GM19438 (cell line): Measurements from ENCODE around the gene NDN.
"Not testable (repeated sequence)": the region's sequence is repeated elsewhere in the genome, so short reads cannot be mapped to it uniquely, and the experiment has no call there.

ENCODE experiments used
- ATAC-seq: cut with Tn5 transposase; IDR thresholded peaks from one replicate; pipeline ENCODE4 v1.9.1; 2021; ENCODE audit warnings: low read depth; ENCODE audit not compliant: unreplicated experiment

NDN gene, protein sequence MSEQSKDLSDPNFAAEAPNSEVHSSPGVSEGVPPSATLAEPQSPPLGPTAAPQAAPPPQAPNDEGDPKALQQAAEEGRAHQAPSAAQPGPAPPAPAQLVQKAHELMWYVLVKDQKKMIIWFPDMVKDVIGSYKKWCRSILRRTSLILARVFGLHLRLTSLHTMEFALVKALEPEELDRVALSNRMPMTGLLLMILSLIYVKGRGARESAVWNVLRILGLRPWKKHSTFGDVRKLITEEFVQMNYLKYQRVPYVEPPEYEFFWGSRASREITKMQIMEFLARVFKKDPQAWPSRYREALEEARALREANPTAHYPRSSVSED

DNA sequence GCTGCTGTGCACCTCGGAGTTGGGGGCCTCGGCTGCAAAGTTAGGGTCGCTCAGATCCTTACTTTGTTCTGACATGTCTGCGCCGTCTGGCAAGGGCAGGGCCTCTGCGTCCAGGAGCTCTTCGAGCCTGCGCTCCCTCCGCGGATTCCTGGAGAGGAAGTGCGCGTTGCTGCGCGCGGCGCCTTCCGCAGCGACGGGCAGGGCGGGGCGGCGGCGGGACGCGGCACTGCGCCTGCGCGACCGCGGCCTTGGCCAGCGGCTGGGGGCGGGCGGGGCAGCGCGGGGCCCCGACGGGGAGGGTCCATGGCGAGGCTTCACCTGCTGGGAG lies at the start of gene NDN:
TSS of gene NDN (minus strand) at position 163 of the 328 bp plus-strand sequence. CDS start at position 75, 88 bp downstream.
- ATAC-seq, result no peak

DNA sequence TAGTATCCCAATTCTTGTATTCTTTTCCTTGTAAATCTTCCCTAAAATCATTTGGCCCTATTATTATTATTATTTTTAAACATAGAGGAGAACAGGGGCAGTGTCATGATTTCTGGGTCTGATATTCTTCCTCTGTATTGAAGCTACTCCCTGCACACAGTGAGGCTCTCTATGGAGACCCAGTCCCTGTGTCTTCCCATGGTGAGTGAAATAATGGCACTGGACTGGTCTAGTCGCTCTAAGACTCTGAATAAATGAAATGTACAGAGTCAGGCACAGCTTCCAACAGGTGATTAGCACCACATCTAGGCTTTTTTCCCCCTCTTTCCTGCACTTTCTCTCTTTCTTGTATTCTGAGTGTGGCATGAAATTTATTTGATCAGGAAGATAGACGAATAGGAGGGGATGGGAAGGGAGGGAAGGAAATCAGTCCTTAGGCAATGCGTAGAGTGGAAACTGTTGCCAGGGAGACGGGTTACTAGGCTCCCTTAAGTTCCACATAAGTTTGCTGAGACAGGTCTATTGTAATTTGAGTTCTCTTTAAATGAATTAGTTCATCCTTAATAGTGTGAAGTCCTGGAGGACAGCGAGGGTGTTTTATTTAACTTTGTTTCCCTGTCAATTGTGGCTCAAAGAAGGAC lies 49.0 kb upstream of the NDN start:
- no peak for ATAC-seq

DNA sequence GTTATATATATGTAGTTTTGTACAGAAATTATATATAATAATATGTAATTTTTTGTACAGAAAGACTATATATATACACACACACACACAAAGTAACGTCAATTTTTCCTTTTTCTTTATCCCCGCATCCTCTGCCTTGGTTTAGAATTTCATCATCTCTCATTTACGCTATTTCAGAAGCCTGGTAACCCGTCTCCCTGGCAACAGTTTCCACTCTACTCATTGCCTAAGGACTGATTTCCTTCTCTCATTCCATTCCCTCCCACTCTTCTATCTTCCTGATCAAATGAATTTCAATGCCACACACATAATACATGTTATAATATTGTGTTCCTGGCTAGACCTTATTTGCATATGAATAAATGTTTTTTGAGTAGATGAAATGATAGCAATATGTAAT lies 47.8 kb upstream of the NDN start:
- no peak for ATAC-seq

DNA sequence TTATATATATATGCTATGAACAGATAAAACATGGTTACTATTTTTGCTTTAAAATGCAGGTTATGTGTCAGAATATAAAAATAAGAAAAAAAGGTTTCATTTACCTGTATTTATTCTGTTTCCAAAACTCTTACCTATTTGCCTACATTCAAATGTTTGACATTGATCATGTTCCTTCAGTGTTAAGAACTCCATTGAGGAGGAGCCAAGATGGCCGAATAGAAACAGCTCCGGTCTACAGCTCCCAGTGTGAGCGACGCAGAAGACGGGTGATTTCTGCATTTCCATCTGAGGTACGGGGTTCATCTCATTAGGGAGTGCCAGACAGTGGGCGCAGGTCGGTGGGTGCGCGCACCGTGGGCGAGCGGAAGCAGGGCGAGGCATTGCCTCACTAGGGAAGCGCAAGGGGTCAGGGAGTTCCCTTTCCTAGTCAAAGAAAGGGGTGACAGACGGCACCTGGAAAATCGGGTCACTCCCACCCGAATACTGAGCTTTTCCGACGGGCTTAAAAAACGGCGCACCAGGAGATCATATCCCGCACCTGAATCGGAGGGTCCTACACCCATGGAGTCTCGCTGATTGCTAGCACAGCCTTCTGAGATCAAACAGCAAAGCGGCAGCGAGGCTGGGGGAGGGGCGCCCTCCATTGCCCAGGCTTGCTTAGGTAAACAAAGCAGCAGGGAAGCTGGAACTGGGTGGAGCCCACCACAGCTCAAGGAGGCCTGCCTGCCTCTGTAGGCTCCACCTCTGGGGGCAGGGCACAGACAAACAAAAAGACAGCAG lies 27.0 kb upstream of the NDN start:
- not testable (repeated sequence) for ATAC-seq

DNA sequence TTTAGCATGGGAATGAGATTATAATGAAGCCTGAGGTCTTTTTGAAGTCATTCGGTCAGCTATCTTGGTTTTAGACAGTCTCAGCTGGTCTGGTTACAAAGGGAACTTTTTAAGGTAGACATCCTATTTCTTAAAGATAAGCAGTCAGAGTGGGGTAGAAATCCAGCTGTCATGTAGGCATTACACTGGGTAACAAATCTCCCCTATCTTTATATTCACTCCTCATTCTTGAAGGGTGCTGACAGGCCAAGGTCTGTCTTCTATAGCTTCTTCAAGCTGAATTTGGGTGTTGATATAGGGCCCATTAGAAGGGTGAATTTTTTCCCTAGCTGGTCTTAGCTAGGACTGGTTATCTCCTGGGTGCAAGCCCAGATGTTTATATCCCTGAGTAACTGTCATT lies 21.2 kb upstream of the NDN start:
- no peak for ATAC-seq

DNA sequence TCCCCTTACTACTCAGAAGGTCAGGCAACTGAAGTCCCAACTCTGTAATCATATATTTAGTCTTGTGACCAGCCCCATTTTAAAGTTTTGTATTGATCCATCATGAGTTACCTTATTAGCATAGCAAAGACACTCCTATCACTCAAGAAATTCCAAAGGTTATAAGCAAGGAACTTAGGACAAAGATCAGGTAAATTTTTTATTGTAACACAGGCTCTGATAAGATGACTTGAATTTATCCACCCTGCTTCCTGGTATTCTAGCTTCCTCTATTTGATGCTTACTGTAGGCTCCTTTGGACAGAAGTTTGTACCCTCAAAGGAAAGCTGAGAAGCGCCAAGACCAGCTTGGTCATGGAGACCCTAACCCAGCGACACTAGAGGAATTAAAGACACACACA lies 8.2 kb upstream of the NDN start:
- ATAC-seq, result no peak

DNA sequence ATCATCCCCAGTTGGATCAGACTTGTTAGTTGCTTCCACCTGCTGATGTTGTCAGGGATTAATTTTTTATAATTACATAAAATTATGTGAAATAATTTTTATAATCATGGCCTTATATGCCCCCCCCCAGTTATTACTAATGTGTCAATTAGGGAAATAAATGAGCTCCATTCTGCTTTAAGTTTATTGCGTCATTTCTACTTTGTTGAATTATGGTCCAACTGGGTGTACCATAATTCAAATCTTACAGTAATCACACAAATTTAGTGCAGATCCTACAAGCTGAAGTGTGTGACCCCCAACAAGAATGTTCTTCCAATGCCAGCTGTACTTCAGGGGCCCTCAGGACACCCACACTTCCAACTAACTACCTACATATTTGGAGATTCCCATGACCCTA lies 7.5 kb upstream of the NDN start:
- no peak for ATAC-seq

DNA sequence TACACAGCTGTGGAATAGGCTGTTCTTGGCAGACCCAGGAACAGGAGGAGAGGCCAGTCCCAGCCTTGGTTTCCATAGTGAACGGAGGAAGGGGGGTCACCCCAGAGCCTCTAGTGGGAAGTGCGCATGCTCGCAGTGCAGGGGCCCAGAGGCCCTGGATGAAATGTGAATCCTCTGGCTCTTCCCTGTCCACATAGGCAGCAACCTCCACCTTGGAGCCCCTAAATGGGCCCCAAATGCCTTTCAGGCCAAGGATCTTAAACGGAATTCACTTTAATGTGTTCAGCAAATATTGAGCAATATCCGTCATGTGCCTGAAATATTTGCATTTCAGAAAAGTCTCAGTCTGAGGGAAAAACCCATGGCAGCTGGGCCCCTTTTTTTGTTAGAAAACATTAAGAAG lies 3.3 kb upstream of the NDN start:
- no peak for ATAC-seq

DNA sequence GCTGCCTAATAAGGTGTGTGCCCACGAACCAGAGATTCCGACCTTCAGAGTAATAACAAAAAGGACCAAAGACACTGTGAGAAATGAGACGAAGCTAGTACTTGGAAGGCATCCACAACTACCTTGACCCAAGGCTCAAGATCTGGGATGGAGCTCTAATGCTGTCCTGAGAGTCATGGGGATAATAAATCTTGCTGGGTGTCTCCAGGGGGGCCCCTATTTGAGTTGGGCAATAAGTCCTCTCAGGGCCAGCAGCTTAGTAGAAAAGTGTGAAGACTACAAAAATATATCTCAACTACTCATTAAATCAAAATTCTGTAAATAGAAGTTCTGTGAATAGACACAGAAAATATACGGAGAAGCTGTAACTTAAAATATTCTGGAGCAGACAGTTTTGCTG lies 2.9 kb upstream of the NDN start:
- no peak for ATAC-seq

DNA sequence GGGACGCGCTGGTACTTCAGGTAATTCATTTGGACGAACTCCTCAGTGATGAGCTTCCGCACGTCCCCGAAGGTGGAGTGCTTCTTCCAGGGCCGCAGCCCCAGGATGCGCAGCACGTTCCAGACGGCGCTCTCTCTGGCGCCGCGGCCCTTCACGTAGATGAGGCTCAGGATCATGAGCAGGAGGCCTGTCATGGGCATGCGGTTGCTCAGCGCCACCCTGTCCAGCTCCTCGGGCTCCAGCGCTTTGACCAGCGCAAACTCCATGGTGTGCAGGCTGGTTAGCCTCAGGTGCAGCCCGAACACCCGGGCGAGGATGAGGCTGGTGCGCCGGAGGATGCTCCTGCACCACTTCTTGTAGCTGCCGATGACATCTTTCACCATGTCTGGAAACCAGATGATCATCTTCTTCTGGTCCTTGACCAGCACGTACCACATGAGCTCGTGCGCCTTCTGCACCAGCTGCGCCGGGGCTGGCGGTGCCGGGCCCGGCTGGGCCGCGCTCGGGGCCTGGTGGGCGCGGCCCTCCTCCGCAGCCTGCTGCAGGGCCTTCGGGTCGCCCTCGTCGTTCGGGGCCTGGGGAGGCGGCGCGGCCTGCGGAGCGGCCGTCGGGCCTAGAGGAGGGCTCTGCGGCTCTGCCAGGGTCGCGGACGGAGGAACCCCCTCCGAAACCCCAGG lies 501 bp downstream of the NDN start:
- no peak for ATAC-seq

DNA sequence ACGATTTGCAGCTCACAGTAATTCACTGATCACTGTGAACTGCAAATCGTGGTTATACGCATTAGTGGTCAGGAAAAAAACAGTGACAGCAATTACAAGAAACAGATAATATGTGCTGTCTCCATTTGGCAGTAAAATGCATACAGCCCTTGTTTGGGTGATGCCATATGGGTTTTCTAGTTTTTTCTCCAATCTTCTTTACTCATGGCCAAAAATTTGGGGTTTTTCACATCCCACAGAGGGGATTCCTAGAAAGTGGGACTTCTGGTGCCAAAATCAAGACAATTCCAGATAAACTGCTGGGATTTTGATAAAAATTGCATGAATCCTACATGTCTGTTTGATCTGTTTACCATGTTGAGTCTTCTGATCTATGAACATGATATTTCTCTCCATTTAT lies 15.6 kb downstream of the NDN start:
- ATAC-seq, result no peak

DNA sequence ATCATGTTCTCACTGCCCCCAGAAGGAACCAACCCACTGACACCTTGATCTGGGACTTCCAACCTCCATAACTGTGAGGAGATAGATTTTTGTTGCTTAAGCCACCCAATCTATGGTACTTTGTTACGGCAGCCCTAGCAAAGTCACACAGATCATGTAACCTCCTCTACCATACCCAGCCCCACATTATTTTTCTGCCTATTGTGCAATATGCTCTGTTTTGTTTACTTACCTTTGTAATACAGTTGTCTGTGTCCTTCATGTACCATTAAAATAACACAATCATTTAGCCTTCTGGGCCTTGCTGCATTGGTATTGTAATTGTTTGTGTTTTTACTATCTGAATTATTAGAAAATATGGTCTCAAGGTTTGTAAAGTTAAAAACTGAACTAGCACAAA lies 16.1 kb downstream of the NDN start:
- ATAC-seq, result no peak

DNA sequence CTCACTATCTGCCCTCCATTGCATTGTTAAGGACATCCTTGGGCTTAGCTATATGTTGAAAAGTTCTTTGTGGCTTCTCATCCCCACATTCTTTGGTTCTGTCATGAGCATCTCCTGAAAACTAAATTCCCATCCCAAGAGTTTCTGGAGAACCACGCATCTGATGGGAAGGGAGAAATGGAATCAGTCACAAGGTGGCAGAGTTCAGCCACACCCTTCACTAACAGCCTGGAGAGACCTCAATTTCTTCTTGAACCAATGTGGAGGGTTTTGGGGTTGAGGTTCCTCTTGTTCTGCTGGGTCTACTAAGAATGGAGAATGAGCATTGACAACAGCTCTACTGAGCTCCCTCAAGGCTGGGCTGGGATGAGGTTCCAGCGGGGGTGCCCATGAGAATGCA lies 23.9 kb downstream of the NDN start:
- no peak for ATAC-seq

DNA sequence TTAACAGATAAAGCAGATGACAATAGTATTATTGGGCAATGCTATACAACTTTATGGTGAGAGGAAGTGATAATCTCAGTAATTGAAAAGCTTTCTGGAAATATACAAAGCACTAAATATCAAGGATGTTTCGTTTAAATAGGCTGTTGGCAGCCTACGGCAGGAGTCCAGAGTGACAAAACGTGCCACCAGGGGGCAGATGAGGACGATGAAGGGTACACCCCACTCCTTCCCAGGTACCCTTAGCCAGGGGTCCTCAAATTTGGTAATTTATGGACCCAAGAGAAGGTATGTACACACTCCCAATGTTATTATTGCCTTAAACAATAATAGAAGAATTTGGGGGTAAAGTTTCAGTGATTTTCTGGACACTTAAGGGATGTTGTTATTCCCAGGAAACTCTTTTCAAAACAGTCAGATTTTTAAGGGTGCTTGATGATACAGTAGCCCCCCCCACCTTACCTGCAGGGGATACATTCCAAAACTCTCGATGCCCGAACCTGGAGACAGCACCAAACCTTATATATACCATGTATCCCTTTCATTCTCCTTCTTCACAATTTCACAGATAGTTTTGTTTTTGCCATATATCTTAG lies 38.1 kb downstream of the NDN start:
- ATAC-seq, result no peak

DNA sequence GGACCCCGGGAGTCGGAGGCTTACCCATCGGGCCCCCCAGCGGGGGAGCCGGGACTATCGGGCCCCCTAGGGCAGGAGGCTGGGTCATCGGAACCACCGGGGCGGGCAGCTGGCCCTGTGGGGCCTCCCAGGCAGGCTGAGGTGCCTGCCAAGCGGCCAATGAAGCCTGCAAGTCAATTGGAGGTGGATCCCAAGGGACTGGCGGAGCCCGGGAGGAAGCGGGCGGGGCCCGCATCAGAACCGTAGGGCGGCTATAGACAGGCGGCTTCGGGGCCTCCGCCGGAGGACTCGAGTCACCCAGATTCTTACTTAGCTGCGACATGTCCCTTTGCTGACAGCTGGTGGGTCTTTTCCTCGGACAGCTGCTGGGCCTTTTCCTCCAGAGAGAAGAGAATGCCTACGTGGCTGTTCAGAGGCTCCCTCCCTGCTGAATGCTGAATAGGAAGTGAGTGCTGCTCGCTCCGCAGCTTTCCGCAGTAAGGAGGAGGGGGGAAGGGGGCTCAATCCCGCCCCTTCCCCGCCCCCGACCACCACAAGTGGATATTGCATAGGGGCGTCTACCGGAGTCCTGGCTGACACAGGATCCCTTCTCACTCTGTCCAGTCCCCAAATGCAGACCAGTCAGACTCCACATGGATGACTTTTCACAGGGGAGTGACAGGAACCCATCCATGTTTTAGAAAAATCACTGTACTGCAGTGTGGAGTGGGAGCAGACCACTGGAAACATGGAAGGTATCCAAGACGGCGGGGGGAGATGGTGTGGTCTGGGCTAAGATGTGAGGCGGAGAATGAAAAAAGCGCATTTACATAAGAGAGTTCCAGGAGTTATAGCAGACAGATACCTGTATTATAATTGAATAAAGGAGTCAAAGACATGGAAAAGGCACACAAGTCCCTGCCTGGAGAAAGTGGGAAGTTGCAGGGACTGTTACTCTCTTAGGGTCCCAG lies 39.4 kb downstream of the NDN start, which contains the start of gene MAGEL2:
TSS of gene MAGEL2 (minus strand) at position 447 of the 950 bp plus-strand sequence. CDS start at position 322, 125 bp downstream.
- ATAC-seq, result no peak

DNA sequence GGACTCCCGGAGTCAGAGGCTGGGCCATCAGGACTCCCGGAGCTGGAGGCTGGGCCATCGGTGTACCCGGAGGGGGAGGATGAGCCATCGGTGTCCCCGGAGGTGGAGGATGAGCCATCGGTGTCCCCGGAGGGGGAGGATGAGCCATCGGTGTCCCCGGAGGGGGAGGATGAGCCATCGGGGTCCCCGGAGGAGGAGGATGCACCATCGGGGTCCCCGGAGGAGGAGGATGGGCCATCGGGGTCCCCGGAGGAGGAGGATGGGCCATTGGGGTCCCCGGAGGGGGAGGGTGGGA lies 40.2 kb downstream of the NDN start:
- ATAC-seq, result no peak

DNA sequence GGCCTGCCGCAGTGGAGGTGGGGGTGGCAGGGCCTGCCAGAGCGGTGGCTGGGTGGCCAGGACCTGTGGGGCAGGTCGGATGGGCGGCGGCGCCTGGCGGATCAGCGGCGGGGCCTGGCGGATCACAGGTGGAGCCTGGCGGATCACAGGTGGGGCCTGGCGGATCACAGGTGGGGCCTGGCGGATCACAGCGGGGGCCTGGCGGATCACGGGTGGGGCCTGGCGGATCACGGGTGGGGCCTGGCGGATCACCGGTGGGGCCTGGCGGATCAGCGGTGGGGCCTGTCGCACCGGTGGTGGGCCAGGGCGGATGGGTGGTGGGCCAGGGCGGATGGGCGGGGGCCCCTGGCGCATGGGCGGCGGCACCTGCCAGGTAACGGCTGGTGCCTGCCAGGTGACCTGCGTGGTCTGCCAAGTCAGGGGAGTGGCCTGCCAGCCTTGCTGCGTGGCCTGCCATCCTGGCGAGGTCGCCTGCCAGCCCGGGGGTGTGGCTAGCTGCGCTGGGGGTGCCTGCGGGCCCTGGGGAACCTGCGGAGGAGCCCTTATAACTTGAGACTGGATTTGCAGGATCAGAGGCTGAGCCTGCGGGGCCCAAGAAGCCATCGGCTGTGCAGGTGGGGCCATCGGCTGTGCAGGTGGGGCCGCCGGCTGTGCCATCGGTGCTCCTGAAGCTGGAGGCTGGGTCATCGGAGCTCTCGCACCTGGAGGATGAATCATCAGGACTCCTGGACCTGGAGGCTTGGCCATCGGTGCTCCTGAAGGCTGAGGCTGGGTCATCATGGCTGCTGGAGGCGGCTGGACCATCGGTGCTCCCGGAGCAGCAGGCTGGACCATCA lies 40.7 kb downstream of the NDN start:
- ATAC-seq, result no peak

DNA sequence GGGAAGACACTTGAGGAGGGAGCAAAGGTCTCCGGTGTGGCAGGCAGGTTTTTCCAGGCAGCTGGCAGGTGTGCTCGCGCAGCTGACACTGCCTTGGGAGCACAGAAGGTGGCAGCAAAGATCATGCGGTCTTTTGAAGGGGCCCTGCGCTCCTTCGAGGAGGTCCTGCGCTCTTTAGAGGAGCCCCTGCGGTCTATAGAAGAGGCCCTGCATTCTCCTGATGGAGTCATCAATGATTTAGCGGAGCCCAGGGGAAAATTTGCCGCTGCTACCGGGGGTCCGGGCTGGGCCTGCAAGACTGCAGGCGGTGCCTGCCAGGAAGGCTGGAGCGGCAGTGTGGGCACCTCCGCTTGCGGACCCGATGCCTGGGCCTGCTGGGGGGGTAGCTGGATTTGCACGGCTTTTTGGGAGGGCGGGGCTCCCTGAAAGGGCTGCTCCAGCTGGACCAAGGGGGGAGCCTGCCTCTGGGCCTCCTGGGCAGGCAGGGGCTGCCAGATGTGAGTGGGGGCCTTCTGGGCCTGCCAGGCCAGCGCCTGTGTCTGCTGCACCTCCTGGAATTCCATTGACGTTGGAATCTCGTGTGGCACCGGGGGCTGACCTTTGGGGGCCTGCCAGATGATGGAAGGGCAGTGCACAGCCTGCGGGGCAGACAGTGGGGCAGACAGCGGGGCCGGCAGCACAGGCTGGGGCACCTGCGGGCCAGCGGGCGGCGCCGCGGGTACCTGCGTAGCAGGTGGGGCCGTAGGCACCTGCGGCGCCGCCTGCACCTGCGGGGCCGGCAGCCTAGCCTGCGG lies 41.5 kb downstream of the NDN start:
- ATAC-seq, result no peak
